Lower lobe of right lung (tissue), 2 donors: ENCODE results near the gene SNRPA1. TPM values are rescaled to one million over a fixed set of nuclear protein-coding genes. Genes with fewer than 3 reads are reported as not detected.

Experiments used
- ATAC-seq, 2 donors: fragments of 200-7000 bp; cut with Tn5 transposase; one replicate each; pipeline ENCODE4 v1.9.1; 2020 to 2022; ENCODE audit warnings: mild to moderate bottlenecking in 2 of 2, moderate library complexity in 2 of 2
- DNase-seq: peaks from one replicate; pipeline ENCODE4 v3.0.0-alpha.2; 2020
- H3K27ac ChIP-seq: fragments of 200-600 bp; one replicate; pipeline ENCODE4 v1.8.0; 2022
- H3K27me3 ChIP-seq: fragments of 200-600 bp; one replicate; pipeline ENCODE4 v1.8.0; 2022; ENCODE audit warnings: low read depth
- H3K36me3 ChIP-seq: fragments of 200-600 bp; one replicate; pipeline ENCODE4 v1.8.0; 2022; ENCODE audit warnings: mild to moderate bottlenecking
- H3K4me1 ChIP-seq: fragments of 200-600 bp; one replicate; pipeline ENCODE4 v1.8.0; 2022
- H3K4me3 ChIP-seq: fragments of 200-600 bp; one replicate; pipeline ENCODE4 v1.8.0; 2022; ENCODE audit warnings: mild to moderate bottlenecking
- H3K9me3 ChIP-seq: fragments of 200-600 bp; one replicate; pipeline ENCODE4 v1.8.0; 2022
- CTCF ChIP-seq: fragments of 200-600 bp; IDR thresholded peaks from one replicate; pipeline ENCODE4 v1.8.0; 2022; ENCODE audit warnings: antibody characterized with exemption, mild to moderate bottlenecking
- intact Hi-C: fragments of 100-400 bp; cut with DNase I; formaldehyde crosslinking; loops from one replicate; pipeline ENCODE4 v1.11.0; 2022
- total RNA-seq: library from RNA; stranded (reverse); fragmentation: NEBNext Ultra II Directional; extraction: Animal tissue kit (Norgen Biotek cat#: 25700); gene quantifications from one replicate; pipeline ENCODE4 v1.2.1, GENCODE V29; 2021
- donor health status: DM: no; HTN: yes; CAD: no; lungs with severe emphysema.

The SNRPA1 gene
- total RNA-seq, 1 donor from 2014 or later: 35.4 TPM

- ATAC-seq: no peak
- intact Hi-C loops: no loop called here
Measured at GRCh38 chr15:101326462-101327146, 31.6 kb upstream of the SNRPA1 start.

DNA sequence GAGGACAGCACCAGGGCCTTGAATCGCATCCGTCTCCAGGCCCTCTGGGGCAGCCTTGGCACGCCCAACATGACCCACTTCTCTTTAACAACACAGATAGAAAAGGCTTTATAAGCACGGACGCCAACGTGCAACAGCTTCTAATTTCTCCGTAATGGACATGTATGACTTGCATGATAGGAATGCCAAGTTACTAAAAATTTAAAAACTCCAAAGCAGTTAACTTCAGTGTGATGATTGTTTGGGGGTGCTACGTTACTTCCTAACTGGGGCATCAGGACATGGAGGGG, 30.9 kb upstream of the SNRPA1 start:
- no peaks in the 10 kb centered on the region for H3K9me3 ChIP-seq
- H3K27me3 ChIP-seq: no peaks in the 10 kb centered on the region
- intact Hi-C loops: no loop called here
- H3K4me1 ChIP-seq: no peaks in the 10 kb centered on the region
- H3K27ac ChIP-seq: no peak overlapping the region
- H3K4me3 ChIP-seq: no peak overlapping the region
- no peak for TF ChIP-seq CTCF
- no peaks in the 10 kb centered on the region for H3K36me3 ChIP-seq
- ATAC-seq (no peak), DNase-seq (no peak)

More at GRCh38 chr15:101326462-101327146, 31.6 kb upstream of the SNRPA1 start:
- Histone ChIP-seq H3K4me3 (no peak overlapping the region), H3K27me3 (no peaks in the 10 kb centered on the region), H3K36me3 (no peaks in the 10 kb centered on the region), H3K9me3 (no peaks in the 10 kb centered on the region), H3K4me1 (no peaks in the 10 kb centered on the region), H3K27ac (no peak overlapping the region)
- no peak for DNase-seq
- TF ChIP-seq CTCF: no peak

GRCh38 chr15:101325263-101326025, 30.4 kb upstream of the SNRPA1 start:
- DNase-seq (no peak), ATAC-seq (no peak)
- Histone ChIP-seq H3K4me1 (no peaks in the 10 kb centered on the region), H3K4me3 (no peak overlapping the region), H3K27ac (no peak overlapping the region), H3K9me3 (no peaks in the 10 kb centered on the region), H3K36me3 (no peaks in the 10 kb centered on the region), H3K27me3 (no peaks in the 10 kb centered on the region)
- intact Hi-C loops: no loop called here
- no peak for TF ChIP-seq CTCF

- no peak for TF ChIP-seq CTCF
- Histone ChIP-seq H3K27me3 (no peaks in the 10 kb centered on the region), H3K4me3 (no peak overlapping the region), H3K9me3 (no peaks in the 10 kb centered on the region), H3K4me1 (no peaks in the 10 kb centered on the region), H3K36me3 (no peaks in the 10 kb centered on the region), H3K27ac (no peak overlapping the region)
- DNase-seq (no peak), ATAC-seq (no peak)
- intact Hi-C loops: no loop called here
Measured at GRCh38 chr15:101324524-101325177, 29.6 kb upstream of the SNRPA1 start.

DNA sequence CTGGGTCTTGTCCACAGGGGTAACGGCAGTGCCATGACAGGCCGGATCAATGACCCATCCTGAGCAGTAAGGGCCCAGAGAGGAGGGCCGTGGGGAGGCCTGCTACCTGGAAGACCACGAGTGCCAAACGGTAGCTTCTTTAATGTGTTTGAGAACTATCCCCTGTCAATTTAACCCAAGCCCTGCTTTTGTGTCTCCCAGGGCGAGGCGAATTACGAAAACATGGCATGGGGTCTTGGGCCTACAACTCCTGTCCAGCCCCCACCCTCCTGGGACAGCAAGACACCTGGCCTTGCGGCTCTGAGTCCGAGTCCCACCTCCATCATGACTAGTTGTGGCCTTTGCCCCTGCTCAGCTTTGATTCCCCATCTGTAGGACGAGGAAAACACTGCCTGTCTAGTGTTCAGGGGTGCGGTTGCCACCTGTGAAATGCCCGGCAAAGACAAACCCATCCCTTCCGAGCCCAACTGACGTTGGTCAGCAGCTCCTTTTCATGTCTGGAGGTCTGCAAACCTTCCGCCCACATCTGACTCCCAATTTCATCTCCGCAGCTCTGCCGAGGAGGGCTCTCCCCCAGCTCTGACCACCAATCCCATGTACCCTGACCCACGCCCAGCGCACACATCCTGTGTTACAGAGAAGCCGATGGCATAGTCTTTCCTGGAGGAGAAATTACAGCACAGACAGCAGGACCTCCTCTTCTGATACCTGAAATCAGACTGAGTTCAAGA, 28.9 kb upstream of the SNRPA1 start:
- Histone ChIP-seq H3K4me1 (no peaks in the 10 kb centered on the region), H3K4me3 (no peak overlapping the region), H3K27ac (no peak overlapping the region), H3K9me3 (no peaks in the 10 kb centered on the region), H3K27me3 (no peaks in the 10 kb centered on the region), H3K36me3 (no peaks in the 10 kb centered on the region)
- ATAC-seq: no peak
- intact Hi-C loops: no loop called here
- DNase-seq: no peak
- no peak for TF ChIP-seq CTCF
